Fibroblast of mammary gland (primary cell): ENCODE results near the gene LNPEP.

Experiments used
- DNase-seq: peaks from one replicate; pipeline ENCODE4 v3.0.0-alpha.2; 2010; ENCODE audit warnings: low read depth
- H3K4me3 ChIP-seq: 2 replicates; pipeline ENCODE4 v1.5.1; 2011; ENCODE audit warnings: low read depth, mild to moderate bottlenecking, low read length, moderate library complexity; ENCODE audit not compliant: control insufficient read depth
- TF ChIP-seq, protein P1 (sequence below): conservative IDR thresholded peaks from 2 replicates; pipeline ENCODE4 v1.5.1; 2011; ENCODE audit warnings: low read depth, low read length, inconsistent platforms; ENCODE audit not compliant: control insufficient read depth, insufficient read depth

LNPEP gene

DNA sequence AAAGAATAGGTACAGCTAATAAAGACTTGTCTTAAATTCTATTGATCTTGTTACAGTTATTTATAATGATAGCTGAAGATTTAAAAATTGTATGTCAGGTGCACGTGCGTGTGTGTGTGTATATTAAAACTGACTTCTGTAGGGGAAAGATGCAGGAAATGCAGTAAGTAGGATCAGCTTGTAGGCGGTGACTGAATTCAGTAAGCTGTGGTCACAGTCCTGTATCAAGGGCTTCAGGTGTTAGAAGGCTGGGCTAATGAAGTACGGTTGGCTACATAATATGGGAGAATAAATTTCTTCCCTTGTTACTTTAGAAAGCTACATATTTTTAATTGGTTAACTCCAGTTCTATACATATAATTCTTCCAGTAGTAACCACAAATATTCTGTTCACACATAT, 54.2 kb downstream of the LNPEP start:
- TF ChIP-seq, protein P1, sequence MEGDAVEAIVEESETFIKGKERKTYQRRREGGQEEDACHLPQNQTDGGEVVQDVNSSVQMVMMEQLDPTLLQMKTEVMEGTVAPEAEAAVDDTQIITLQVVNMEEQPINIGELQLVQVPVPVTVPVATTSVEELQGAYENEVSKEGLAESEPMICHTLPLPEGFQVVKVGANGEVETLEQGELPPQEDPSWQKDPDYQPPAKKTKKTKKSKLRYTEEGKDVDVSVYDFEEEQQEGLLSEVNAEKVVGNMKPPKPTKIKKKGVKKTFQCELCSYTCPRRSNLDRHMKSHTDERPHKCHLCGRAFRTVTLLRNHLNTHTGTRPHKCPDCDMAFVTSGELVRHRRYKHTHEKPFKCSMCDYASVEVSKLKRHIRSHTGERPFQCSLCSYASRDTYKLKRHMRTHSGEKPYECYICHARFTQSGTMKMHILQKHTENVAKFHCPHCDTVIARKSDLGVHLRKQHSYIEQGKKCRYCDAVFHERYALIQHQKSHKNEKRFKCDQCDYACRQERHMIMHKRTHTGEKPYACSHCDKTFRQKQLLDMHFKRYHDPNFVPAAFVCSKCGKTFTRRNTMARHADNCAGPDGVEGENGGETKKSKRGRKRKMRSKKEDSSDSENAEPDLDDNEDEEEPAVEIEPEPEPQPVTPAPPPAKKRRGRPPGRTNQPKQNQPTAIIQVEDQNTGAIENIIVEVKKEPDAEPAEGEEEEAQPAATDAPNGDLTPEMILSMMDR = no peak
- DNase-seq = no peak

DNA sequence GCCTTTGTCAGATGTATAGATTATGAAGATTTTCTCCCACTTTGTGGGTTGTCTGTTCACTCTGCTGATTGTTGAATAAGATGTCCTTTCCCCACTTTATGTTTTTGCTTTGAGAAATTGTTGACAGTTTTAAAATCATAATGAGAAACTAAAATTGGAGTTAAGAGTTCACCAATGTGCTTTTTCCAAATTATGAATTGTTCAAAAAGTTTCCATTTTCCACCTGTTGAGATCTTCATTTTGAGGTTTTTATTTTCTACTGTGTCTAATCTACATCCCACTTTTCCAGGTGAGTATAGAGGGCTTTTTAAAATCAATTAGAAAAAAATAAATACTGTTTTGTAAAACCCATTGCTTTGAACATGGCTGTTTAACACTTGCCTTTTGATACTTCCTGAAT, 55.8 kb downstream of the LNPEP start:
- H3K4me3 ChIP-seq = no peak overlapping the region
- TF ChIP-seq, protein P1 = no peak
- DNase-seq = no peak

More for the DNA sequence above, 54.2 kb downstream of the LNPEP start:
- no peak overlapping the region for H3K4me3 ChIP-seq

DNA sequence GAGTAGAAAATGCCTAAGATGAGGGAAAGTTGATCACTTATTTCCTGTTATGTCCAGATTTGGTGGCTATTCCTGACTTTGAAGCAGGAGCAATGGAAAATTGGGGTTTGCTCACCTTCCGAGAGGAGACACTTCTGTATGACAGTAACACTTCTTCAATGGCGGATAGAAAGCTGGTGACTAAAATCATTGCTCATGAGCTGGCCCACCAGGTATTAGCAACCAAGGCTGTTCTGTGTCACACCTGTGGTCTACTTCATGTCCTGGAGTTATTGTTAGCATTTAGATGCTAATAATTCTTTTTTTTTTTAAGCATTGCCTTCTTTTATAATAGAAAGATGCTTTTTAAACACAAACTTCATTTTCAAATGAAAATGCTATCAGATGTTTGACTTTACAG, 57.9 kb downstream of the LNPEP start:
- TF ChIP-seq, protein P1 = no peak
- no peak for DNase-seq

DNA sequence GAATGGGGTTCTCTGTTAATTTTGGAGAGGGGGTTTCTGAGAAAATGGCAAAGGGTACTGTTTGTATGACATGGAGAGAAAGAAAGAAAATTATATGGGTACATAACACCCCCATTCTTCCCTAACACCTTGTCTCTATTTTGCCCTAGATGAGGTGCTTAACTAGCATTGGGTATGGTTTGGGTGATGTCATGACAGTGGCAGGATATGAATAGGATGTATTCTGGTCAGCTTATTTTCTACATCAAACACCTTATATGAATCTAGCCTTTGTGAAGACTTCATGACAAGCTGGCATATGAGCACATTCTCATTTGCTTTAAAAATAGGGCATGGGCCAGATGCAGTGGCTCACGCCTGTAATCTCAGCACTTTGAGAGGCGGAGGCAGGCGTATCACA, 58.6 kb downstream of the LNPEP start:
- DNase-seq = no peak
- no peak overlapping the region for H3K4me3 ChIP-seq
- TF ChIP-seq, protein P1 = no peak

More for the DNA sequence above, 57.9 kb downstream of the LNPEP start:
- H3K4me3 ChIP-seq = no peak overlapping the region

DNA sequence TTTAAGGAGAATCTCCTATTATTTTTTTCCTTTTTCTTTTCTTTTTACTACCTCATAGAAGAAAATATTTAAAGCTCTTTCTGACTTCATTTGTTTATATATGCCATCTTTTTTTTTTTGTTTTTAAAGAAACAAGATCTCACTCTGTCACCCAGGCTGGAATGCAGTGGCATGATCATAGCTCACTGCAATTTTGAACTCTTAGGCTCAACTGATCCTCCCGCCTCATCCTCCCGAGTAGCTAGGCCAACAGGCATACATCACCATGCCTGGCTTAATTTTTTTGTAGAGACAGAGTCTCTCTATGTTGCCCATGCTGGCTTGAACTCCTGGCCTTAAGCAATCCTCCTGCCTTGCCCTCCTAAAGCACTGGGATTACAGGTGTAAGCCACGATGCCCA, 59.5 kb downstream of the LNPEP start:
- TF ChIP-seq, protein P1 = no peak
- no peak for DNase-seq
- H3K4me3 ChIP-seq = no peak overlapping the region

DNA sequence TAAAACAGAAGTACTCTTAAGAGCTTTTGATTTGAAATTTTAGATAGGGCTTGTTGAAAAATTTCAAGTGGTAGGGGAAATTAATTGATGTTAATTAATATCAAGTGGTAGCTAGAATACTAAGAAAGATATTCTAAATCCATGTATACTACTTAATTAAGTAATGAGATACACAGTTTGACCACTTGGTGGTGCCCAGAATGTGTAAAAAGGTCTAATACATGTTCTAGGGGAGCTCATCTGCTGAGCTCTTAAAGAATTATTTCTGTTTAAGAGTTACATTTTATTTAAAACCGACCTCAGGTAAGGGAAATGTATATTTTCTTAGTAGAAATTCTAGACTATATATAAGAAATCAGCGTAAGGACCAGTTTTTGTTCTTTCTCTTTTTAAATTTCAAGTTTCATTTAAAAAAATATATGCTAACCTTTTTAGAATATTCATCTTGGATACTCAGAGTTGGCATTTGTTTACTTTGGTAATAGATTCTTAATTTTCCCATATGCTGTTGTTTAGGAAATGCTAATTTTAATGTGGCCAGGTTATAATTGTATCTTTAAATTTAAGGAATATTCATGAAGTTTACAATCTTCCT, 61.5 kb downstream of the LNPEP start:
- TF ChIP-seq, protein P1 = peak; percentile 57
- H3K4me3 ChIP-seq = no peak overlapping the region
- DNase-seq = peak; percentile 68

DNA sequence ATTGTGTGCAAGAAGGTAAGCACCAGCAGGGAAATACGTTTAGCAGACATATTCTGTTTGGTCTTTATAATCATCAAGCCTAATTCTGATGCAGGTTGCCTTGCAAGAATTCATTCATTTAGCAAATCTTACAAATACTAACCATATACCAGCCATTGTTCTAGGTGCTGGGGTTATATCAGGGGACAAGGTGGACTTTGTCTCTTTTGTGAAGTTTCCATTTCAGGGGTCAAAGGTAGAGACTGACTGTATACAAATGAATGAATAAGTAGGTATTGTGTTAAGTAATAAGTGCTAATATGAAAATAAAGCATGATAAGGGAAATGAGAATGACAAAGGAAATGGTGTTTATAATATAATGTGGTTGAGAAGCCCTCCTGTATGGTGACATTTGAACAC, 64.0 kb downstream of the LNPEP start:
- TF ChIP-seq, protein P1 = no peak
- DNase-seq = no peak
- no peak overlapping the region for H3K4me3 ChIP-seq
